HG03378 (cell line): ENCODE measurements around the gene SLC44A2.

ENCODE experiments used
- ATAC-seq: cut with Tn5 transposase; IDR thresholded peaks from one replicate; pipeline ENCODE4 v1.9.1; 2021; ENCODE audit warnings: mild to moderate bottlenecking, moderate library complexity; ENCODE audit not compliant: unreplicated experiment

The SLC44A2 gene

DNA sequence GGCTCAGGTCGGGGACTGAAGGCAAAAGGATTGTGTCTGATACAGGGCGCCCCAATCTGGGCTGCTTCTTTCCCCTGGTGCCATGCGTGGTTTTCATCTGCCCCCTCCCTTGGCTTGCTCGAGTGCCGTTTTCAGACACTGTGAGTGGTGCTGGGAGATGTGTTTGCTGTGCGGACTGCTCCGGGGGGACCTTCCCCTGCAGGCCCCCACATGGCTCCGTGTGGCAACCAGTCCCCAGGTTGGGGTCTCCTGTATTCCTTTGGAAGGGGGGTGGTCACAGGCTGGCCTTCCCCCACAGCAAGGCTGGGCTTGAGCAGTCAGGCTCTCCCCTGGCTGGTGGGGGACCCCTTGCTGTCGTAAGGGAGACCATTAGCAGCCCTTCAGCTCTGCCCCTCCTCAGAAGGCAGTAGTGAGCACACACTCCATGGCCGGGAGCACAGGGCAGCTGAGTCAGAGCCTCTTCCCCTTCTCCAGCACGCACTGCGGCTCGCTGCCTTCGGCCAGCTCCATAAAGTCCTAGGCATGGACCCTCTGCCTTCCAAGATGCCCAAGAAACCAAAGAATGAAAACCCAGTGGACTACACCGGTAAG is 55.3 kb downstream of the SLC44A2 start:
- ATAC-seq = no peak

- ATAC-seq = no peak
Measured at GRCh38 chr19:10681658-10682057, 56.3 kb downstream of the SLC44A2 start.

DNA sequence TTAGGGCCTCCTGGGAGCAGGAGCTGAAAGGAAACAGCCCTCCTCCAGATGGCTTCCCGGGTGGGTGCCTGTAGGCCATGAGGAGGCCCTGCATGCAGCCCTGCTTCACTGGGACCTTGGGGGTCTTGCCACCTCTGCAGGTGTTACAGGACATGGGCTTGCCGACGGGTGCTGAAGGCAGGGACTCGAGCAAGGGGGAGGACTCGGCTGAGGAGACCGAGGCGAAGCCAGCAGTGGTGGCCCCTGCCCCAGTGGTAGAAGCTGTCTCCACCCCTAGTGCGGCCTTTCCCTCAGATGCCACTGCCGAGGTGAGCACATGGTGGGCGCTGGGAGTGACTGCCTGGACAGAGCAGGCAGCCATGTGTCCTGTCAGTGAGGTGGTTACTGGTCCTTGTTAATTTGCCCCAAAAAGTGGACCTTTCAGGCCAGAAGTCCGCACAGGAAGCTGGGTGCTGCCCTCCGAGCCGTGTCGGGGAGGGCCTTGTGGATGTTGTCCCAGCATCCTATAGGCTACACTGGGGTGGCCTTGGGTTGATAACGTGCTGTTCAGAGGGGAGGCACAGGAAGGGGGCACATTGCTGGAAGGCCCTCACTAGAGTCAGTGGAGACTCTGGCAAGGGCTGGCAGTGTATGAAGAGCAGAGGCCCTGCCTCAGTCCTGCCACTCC is 57.2 kb downstream of the SLC44A2 start:
- no peak for ATAC-seq

DNA sequence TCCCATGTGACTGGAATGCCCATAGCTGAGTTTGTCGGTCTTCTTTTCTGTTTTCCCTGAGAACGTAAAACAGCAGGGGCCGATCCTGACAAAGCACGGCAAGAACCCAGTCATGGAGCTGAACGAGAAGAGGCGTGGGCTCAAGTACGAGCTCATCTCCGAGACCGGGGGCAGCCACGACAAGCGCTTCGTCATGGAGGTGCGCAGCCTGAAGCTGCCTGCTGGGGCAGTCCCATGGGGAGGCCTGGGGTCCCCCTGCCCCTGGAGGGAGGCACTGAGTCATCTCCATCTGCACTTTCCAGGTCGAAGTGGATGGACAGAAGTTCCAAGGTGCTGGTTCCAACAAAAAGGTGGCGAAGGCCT is 57.7 kb downstream of the SLC44A2 start:
- ATAC-seq = no peak

DNA sequence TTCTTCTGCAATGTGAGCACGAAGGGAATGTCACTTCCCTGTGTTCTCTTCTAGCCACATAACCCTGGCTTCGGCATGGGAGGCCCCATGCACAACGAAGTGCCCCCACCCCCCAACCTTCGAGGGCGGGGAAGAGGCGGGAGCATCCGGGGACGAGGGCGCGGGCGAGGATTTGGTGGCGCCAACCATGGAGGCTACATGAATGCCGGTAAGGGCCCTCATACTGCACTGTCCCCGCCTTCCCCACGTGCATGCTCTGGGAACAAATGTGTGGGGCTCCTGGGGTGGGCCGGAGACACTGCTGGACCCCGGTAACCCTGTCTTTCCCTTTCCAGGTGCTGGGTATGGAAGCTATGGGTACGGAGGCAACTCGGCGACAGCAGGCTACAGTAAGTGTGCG is 58.2 kb downstream of the SLC44A2 start:
- ATAC-seq = no peak

DNA sequence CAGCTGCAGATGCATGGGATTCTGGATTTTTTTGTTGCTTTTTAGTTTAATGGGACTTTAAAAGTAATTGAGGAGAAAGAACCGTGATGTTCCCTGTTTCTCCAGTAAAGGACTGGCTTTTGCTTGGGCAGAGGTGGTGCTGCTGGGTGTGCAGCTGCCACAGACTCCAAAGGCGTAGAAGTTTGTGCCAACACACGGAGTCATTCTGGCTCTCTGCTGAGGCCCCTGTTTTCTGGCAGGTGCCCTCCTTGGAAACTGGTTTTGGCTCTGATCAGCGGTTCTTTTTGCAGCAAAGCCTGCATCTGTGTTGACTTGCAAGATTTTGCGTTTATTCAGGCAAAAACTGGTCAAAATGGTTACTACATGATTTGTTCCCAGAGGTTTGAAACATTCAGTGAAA is 59.9 kb downstream of the SLC44A2 start:
- no peak for ATAC-seq

DNA sequence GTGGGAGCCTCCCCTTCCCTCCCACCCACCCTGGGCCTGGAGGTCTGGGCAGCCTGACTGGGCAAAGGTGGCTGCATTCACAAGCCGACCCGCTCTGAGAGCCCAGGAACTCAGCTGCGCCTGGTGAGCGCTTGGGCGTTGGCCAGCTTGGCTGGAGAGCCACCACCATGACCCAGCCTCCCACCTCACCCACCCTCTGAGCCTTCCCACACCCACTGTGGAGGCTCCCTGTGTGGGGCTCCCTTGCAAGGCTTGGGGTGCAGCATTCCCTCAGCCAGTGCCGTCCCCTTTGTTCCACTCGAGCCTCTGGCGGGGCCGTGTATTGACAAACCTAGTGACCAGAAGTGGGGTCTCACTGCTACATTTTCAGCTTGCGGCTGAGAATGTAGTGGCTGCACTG is 60.8 kb downstream of the SLC44A2 start:
- ATAC-seq = no peak

- no peak for ATAC-seq
Measured at GRCh38 chr19:10686661-10687517, 61.5 kb downstream of the SLC44A2 start.

- no peak for ATAC-seq
Measured at GRCh38 chr19:10687518-10688288, 62.4 kb downstream of the SLC44A2 start.

- ATAC-seq = no peak
Measured at GRCh38 chr19:10688545-10689280, 63.4 kb downstream of the SLC44A2 start.

DNA sequence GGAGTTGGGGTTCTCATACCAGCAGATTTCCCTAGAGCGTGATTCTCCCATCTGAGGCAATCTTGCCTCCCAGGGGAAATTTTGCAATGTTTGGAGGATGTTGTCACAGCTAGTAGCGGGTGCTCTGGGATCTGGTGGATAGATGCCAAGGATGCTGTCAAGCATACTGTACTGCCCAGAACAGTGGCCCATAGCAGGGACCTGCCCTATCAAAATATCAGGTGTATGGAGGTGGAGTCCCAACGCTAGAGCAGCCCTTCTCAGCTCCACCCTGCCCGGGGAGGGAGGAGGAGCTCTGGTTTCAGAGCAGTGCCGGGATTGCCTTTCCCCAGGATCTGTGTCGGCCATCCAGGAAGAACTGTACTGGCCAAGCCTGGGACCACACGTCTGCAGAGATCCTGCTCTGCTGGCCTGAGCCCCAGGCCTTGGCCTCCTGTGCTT is 65.0 kb downstream of the SLC44A2 start:
- ATAC-seq = no peak

DNA sequence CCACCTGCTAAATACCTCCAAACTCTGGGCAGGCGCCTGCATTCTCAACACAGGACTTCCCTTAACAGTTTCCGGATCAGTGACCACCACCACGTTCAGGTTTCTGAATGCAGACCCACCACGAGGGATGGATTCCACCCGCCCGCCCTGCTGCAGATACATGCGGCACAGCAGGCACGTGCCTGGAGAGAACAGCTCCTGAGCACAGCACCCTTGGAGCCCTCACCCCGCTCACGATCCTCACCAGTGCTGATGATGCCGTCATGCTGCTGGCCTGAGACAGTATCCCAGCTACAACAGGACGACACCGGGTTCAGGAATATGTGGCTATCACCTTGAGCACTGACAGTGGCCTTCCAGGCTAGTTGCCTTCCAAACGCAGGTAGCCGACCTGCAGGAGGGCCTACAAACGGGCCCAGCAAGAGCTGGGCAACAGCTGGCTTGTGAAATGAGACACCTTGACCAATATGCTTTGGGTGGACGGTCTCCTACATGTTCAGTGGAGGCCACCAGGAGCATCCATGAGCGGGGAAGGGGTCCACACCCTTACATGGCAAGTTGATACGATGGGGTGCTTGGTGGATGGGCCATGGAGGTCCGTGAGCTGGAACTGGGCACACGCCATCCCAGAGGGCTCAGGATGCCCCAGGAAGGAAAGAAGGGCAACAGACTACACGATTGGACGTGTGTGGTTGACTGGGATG is 66.0 kb downstream of the SLC44A2 start:
- no peak for ATAC-seq

DNA sequence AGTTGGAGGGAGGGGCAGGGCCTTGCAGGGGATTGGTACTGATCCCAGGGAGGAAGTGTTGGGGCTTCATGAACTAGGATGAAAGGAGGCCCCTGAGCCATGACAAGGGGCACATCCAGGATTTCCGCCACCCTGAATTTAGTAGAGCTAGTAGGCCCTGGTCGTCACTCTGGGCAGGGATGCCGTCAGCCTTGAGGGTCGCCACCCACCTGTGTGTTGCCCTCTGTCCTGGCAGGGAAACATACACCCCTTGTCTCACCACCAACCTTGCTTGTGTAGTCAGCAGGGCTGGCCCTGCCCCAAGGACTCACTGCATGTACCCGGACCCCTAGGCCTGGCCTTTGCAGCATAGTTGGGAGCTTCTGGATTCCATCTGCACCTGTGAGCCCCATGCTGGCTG is 66.5 kb downstream of the SLC44A2 start:
- ATAC-seq = no peak

GRCh38 chr19:10692673-10693264 is 67.4 kb downstream of the SLC44A2 start:
- ATAC-seq = no peak
